HepG2 (cell line): Measurements from ENCODE around the gene TRIM34. TPM values are rescaled to one million over a fixed set of nuclear protein-coding genes. Genes with fewer than 3 reads are reported as not detected.

Experiments used
- ATAC-seq: fragments of 200-7000 bp; cut with Tn5 transposase; 3 replicates; pipeline ENCODE4 v1.9.1; 2020; ENCODE audit warnings: mild to moderate bottlenecking, moderate library complexity
- BruUV-seq: library from RNA; stranded (reverse); fragments of 400-500 nt; replicated peaks from 2 replicates; lab custom pipeline; 2021; lab: Mats Ljungman, UMichigan
- CTCF ChIA-PET: fragments of 300-600 bp; formaldehyde crosslinking; extraction: SDS; loops from one replicate; lab custom pipeline; 2021; ENCODE audit warnings: low total read pairs, inconsistent platforms, low intra/inter-chr PET ratio; lab: Yijun Ruan, JAX
- POLR2A ChIA-PET: fragments of 350-600 bp; sonication (Branson Sonifier 250); formaldehyde crosslinking; loops from one replicate; lab custom pipeline; 2020; ENCODE audit warnings: antibody characterized with exemption, inconsistent platforms; lab: Yijun Ruan, JAX
- DNase-seq: peaks from one replicate; pipeline ENCODE4 v3.0.0-alpha.2; 2015; ENCODE audit warnings: low spot score
- FAIRE-seq: peaks from 3 replicates; lab custom pipeline; 2011; peaks lifted over from hg19 to GRCh38; lab: Jason Lieb, UNC
- H2AFZ ChIP-seq: one replicate; pipeline ENCODE4 v1.6.1; 2011; ENCODE audit warnings: low read length, inconsistent platforms
- H3K27ac ChIP-seq: fragments of 300-600 bp; 3 replicates; pipeline ENCODE4 v1.8.0; 2011; ENCODE audit warnings: mixed run types, mild to moderate bottlenecking, mixed read lengths, low read length, inconsistent platforms; ENCODE audit not compliant: insufficient read depth; ENCODE audit errors: extremely low read length
- H3K27me3 ChIP-seq, 2 experiments: fragments of 200-600 bp in 1 of 2; 2 replicates in 1 of 2; 3 replicates in 1 of 2; pipeline versions ENCODE4 v1.6.0 to v1.8.0; 2011; ENCODE audit warnings: low read length in 2 of 2, mild to moderate bottlenecking in 2 of 2, moderate library complexity in 2 of 2, inconsistent platforms in 1 of 2; ENCODE audit not compliant: insufficient read depth in 2 of 2, control insufficient read depth in 1 of 2
- H3K36me3 ChIP-seq, 2 experiments: fragments of 200-600 bp in 1 of 2; replicated peaks in 1 of 2; 2 replicates in 1 of 2; 3 replicates in 1 of 2; pipeline versions ENCODE4 v1.5.1 to v1.8.0; 2011; ENCODE audit warnings: low read length in 2 of 2, inconsistent platforms in 1 of 2; ENCODE audit not compliant: insufficient read depth in 2 of 2, control insufficient read depth in 1 of 2
- H3K4me1 ChIP-seq: 2 replicates; pipeline ENCODE4 v1.5.1; 2012; ENCODE audit warnings: low read length, inconsistent platforms; ENCODE audit not compliant: insufficient read depth
- H3K4me2 ChIP-seq: 2 replicates; pipeline ENCODE4 v1.6.0; 2011; ENCODE audit warnings: low read depth, low read length, inconsistent platforms
- H3K4me3 ChIP-seq, 3 experiments: fragments of 200-600 bp in 1 of 3; sonication (generic), shearing (Covaris generic) in 1 of 3; replicated peaks in 1 of 3; 2 replicates each; pipeline ENCODE4 v1.5.1; 2011 to 2016; ENCODE audit warnings: low read length in 3 of 3, inconsistent platforms in 2 of 3, low read depth in 2 of 3, mild to moderate bottlenecking in 2 of 3, control low read depth in 1 of 3, mixed read lengths in 1 of 3; ENCODE audit not compliant: insufficient read depth in 1 of 3
- H3K79me2 ChIP-seq: one replicate; pipeline ENCODE4 v1.6.1; 2011; ENCODE audit warnings: low read length, inconsistent platforms; ENCODE audit not compliant: insufficient read depth
- H3K9ac ChIP-seq: 2 replicates; pipeline ENCODE4 v1.6.0; 2011; ENCODE audit warnings: mild to moderate bottlenecking, low read depth, low read length, inconsistent platforms; ENCODE audit not compliant: insufficient read depth
- H3K9me3 ChIP-seq: 2 replicates; pipeline ENCODE4 v1.5.1; 2012; ENCODE audit warnings: mild to moderate bottlenecking, low read length
- H4K20me1 ChIP-seq: 2 replicates; pipeline ENCODE4 v1.6.0; 2011; ENCODE audit warnings: inconsistent platforms, mild to moderate bottlenecking, low read length, moderate library complexity; ENCODE audit not compliant: insufficient read depth
- CREB1 ChIP-seq, 2 experiments: fragments of 450-650 bp in 1 of 2; IDR thresholded peaks; 2 replicates each; pipeline ENCODE4 v1.6.1; 2016 to 2017; ENCODE audit warnings: control low read depth in 1 of 2, mild to moderate bottlenecking in 1 of 2, missing compliant biosample characterization in 1 of 2, missing genetic modification characterization in 1 of 2
- EEA1 ChIP-seq: sonication (generic); formaldehyde crosslinking; IDR thresholded peaks from 2 replicates; pipeline ENCODE4 v1.5.1; 2020; ENCODE audit warnings: mild to moderate bottlenecking, missing genetic modification reagents, borderline replicate concordance
- MZF1 ChIP-seq: sonication (generic); formaldehyde crosslinking; IDR thresholded peaks from 2 replicates; pipeline ENCODE4 v1.8.1; 2023; ENCODE audit warnings: mild to moderate bottlenecking, missing genetic modification reagents, borderline replicate concordance
- RFX3 ChIP-seq: IDR thresholded peaks from 2 replicates; pipeline ENCODE4 v1.6.1; 2016; ENCODE audit warnings: missing biosample characterization, missing genetic modification reagents
- SAP130 ChIP-seq: IDR thresholded peaks from 2 replicates; pipeline ENCODE4 v1.6.1; 2016; ENCODE audit warnings: low read depth
- ZBTB8A ChIP-seq: sonication (generic); formaldehyde crosslinking; IDR thresholded peaks from 2 replicates; pipeline ENCODE4 v1.4.0; 2020; ENCODE audit warnings: mild to moderate bottlenecking, low read depth, missing genetic modification reagents, borderline replicate concordance
- ZIK1 ChIP-seq: sonication (generic); formaldehyde crosslinking; IDR thresholded peaks from 2 replicates; pipeline ENCODE4 v1.5.0; 2020; ENCODE audit warnings: mild to moderate bottlenecking, low read depth, missing genetic modification reagents, borderline replicate concordance
- ZNF546 ChIP-seq: sonication (generic); formaldehyde crosslinking; conservative IDR thresholded peaks from 2 replicates; pipeline ENCODE4 v1.8.1; 2023; ENCODE audit warnings: mild to moderate bottlenecking, missing genetic modification reagents
- ZNF550 ChIP-seq: sonication (generic); formaldehyde crosslinking; IDR thresholded peaks from 2 replicates; pipeline ENCODE4 v1.4.0; 2020; ENCODE audit warnings: mild to moderate bottlenecking, missing genetic modification reagents, borderline replicate concordance
- WGBS: methylation state at CpG from one replicate; pipeline ENCODE4 v1.1.6; 2017; ENCODE audit warnings: low lambda C conversion rate; 5-methylcytosine and 5-hydroxymethylcytosine counted together
- in situ Hi-C: cut with HindIII; loops from 2 replicates; pipeline ENCODE4 v1.10.0; 2017; ENCODE audit warnings: low pct_unique_long_range_greater_than_20kb; ENCODE audit not compliant: extremely low pct_ligation_motif_present
- intact Hi-C: fragments of 100-400 bp; cut with micrococcal nuclease; formaldehyde crosslinking; loops from one replicate; pipeline ENCODE4 v1.10.0; 2022; ENCODE audit not compliant: unreplicated experiment
- polyA plus RNA-seq, 8 experiments: library from polyadenylated mRNA; depleted of rRNA in 3 of 8; stranded (reverse) in 7 of 8; unstranded in 1 of 8; fragments of >200 nt; fragmentation: Illumina TruSeq in 4 of 8; extraction: Trizol in 4 of 8; gene quantifications; 2 replicates each; pipeline versions ENCODE4 v1.2.1 to v1.2.3, GENCODE V29; 2011 to 2016; ENCODE audit warnings: low read depth in 4 of 8, missing spikeins in 1 of 8, mixed read lengths in 1 of 8; ENCODE audit not compliant: insufficient read depth in 1 of 8
- total RNA-seq, 5 experiments: library from RNA; depleted of rRNA; stranded (reverse); fragments of >200 nt; fragmentation: Illumina TruSeq; extraction: Trizol; gene quantifications; 2 replicates each; pipeline ENCODE4 v1.2.3, GENCODE V29; 2016; ENCODE audit warnings: low read depth in 1 of 5
- TF ChIP-seq, protein P1 (sequence below): sonication (generic); formaldehyde crosslinking; conservative IDR thresholded peaks from 2 replicates; pipeline ENCODE4 v1.8.0; 2022; ENCODE audit warnings: mild to moderate bottlenecking, moderate library complexity, missing genetic modification reagents

The TRIM34 gene
- total and polyA plus RNA-seq, 2 of the 13 experiments (the other 11 are each of a cell fraction or from before 2014, with no cell fraction given): 0.13 to 0.42 TPM

- H3K36me3 ChIP-seq: no peaks in the 10 kb centered on the region
- no peaks in the 10 kb centered on the region for H4K20me1 ChIP-seq
- TF ChIP-seq MZF1 (CRISPR knock-in tag): no peak
- TF ChIP-seq EEA1: no peak
- TF ChIP-seq ZIK1 (CRISPR knock-in tag): no peak
- no peak for TF ChIP-seq ZNF550
- no peak for TF ChIP-seq SAP130 (CRISPR knock-in tag)
- in situ Hi-C loops: no loop called here
- H2AFZ ChIP-seq: no peak overlapping the region
- POLR2A ChIA-PET: no interaction called here
- DNase-seq: no peak
- WGBS: 1% methylated on average over 6 of the region's 6 CpGs
- H3K4me1 ChIP-seq: no peaks in the 10 kb centered on the region
- H3K27ac ChIP-seq: no peak overlapping the region
- no peak for FAIRE-seq
- CTCF ChIA-PET: no interaction called here
- no TSS peak for BruUV-seq
- no peaks in the 10 kb centered on the region for H3K9me3 ChIP-seq
- peaks cover 1 to 3% of the 10 kb centered on the region in 2 experiments; a peak in 2 of 5 replicates for H3K27me3 ChIP-seq
- no peak for ATAC-seq
- no peak overlapping the region for H3K4me3 ChIP-seq
- H3K79me2 ChIP-seq: no peaks in the 10 kb centered on the region
- no peak overlapping the region for H3K9ac ChIP-seq
- intact Hi-C loops: no loop called here
- no peak overlapping the region for H3K4me2 ChIP-seq
These were observed 16.0 kb upstream of the TRIM34 start for GRCh38 chr11:5608808-5609207.

DNA sequence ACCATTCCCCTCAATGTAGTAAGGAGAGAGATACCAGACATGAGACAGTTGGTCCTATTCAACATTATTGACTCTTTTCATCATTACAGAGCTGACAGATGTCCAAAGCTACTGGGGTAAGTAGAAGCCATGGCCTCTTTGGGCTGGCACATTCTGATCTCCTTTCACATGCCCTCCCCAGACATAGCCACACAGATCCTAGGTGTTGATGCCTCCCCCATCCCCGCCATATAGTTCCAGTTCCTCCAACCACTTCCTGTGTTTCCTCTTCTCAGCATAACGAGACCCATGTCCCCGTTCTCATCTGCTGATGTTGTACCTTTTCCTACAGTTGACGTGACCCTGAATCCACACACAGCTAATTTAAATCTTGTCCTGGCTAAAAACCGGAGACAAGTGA is 14.4 kb upstream of the TRIM34 start:
- Histone ChIP-seq H3K79me2 (no peaks in the 10 kb centered on the region), H4K20me1 (no peaks in the 10 kb centered on the region), H3K9me3 (no peaks in the 10 kb centered on the region), H3K36me3 (no peaks in the 10 kb centered on the region), H3K27ac (no peak overlapping the region), H2AFZ (no peak overlapping the region)
- no TSS peak for BruUV-seq
- in situ Hi-C loops: no loop called here
- no peak for TF ChIP-seq RFX3
- TF ChIP-seq, protein P1, sequence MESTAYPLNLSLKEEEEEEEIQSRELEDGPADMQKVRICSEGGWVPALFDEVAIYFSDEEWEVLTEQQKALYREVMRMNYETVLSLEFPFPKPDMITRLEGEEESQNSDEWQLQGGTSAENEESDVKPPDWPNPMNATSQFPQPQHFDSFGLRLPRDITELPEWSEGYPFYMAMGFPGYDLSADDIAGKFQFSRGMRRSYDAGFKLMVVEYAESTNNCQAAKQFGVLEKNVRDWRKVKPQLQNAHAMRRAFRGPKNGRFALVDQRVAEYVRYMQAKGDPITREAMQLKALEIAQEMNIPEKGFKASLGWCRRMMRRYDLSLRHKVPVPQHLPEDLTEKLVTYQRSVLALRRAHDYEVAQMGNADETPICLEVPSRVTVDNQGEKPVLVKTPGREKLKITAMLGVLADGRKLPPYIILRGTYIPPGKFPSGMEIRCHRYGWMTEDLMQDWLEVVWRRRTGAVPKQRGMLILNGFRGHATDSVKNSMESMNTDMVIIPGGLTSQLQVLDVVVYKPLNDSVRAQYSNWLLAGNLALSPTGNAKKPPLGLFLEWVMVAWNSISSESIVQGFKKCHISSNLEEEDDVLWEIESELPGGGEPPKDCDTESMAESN (CRISPR knock-in tag): no peak
- TF ChIP-seq ZNF546 (CRISPR knock-in tag): no peak
- TF ChIP-seq ZBTB8A (CRISPR knock-in tag): no peak
- no peak for TF ChIP-seq CREB1 (IDR thresholded peaks at IDR 0.05)
- TF ChIP-seq CREB1 (CRISPR knock-in tag; IDR thresholded peaks at IDR 0.05): no peak
- TF ChIP-seq, all 625 proteins: peak for 0
- Histone ChIP-seq H3K27me3 (peaks cover 0 to 1% of the 10 kb centered on the region in 2 experiments; a peak in 2 of 5 replicates), H3K4me2 (no peak overlapping the region), H3K4me3 (no peak overlapping the region), H3K4me1 (no peaks in the 10 kb centered on the region), H3K9ac (no peak overlapping the region)
- POLR2A ChIA-PET: no interaction called here
- 4% methylated on average over 5 of the region's 5 CpGs for WGBS
- no peak for FAIRE-seq
- ATAC-seq: no peak
- CTCF ChIA-PET: no interaction called here
- intact Hi-C loops: no loop called here
- no peak for DNase-seq
